H7 (cell line): Measurements from ENCODE around the gene GRIK2. TPM values are rescaled to one million over a fixed set of nuclear protein-coding genes. Genes with fewer than 3 reads are reported as not detected.

Experiments
- DNase-seq: peaks from one replicate; pipeline ENCODE4 v3.0.0; 2012
- H3K27me3 ChIP-seq: 2 replicates; pipeline ENCODE4 v1.6.0; 2011; ENCODE audit warnings: mild to moderate bottlenecking, low read length; ENCODE audit not compliant: control insufficient read depth, insufficient read depth
- H3K36me3 ChIP-seq: replicated peaks from 2 replicates; pipeline ENCODE4 v1.5.1; 2011; ENCODE audit warnings: low read length; ENCODE audit not compliant: control insufficient read depth, insufficient read depth
- H3K4me3 ChIP-seq: 2 replicates; pipeline ENCODE4 v1.5.1; 2011; ENCODE audit warnings: low read depth, mild to moderate bottlenecking, control low read depth, low read length, moderate library complexity; ENCODE audit not compliant: insufficient read depth
- total RNA-seq: library from RNA; depleted of rRNA; stranded (reverse); fragments of >200 nt; shearing (Covaris generic); gene quantifications from 2 replicates; pipeline ENCODE4 v1.2.3, GENCODE V29; 2014

GRIK2 gene
- total RNA-seq, 1 experiment from 2014 or later: 0.76 TPM

DNA sequence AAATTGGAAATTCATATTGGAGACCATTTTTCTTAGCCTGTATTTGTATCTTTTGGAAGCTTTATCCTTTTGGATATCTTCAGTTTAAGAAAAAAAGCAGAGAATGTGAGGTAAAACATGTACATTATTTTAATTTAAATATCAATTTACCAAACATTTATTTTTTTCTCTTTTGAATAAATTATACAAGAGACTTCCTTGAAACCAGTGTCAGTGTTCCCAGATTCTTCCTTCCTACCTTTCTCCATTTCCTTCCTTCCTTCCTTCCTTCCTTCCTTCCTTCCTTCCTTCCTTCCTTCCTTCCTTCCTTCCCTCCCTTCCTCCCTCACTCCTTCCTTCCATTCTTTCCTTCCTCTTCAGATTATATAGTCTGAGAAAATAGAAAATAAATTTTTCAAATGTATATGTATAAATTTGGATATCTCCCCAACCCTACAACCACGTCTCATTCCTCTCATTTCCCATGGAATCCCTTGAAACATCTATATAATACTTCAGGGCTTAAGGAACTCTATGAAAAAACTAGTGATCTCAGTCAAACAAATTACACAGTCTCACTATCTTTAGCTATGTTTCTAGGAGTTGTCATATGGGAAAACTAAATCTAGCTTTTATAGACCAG is 528.4 kb downstream of the GRIK2 start:
- no peak for DNase-seq
- Histone ChIP-seq H3K27me3 (no peaks in the 10 kb centered on the region), H3K36me3 (no peaks in the 10 kb centered on the region), H3K4me3 (no peak overlapping the region)

GRCh38 chr6:101926149-101926925 is 532.8 kb downstream of the GRIK2 start:
- Histone ChIP-seq H3K27me3 (no peaks in the 10 kb centered on the region; the same call in 1 of the 2 replicates), H3K4me3 (no peak overlapping the region), H3K36me3 (no peaks in the 10 kb centered on the region)
- no peak for DNase-seq

DNA sequence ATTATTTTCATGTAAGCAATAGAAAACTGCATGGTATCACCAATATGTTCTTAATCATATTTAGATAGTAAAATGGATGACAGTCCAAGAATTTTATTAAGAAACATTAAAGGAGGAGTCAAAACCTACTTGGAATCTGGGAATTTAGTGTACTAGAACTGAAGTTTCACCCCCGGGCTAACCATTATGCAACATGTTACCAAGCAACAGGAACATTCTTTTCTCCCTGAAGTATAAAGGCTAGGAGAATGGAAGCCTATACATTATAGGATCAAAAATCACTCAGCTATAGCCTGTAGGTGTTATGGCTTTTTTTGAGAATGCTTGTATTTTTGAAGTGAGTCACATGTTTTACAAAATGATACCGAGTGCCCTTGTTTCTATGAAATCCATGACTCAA is 538.3 kb downstream of the GRIK2 start:
- Histone ChIP-seq H3K4me3 (no peak overlapping the region), H3K36me3 (no peaks in the 10 kb centered on the region), H3K27me3 (no peaks in the 10 kb centered on the region; the same call in 1 of the 2 replicates)
- no peak for DNase-seq

- H3K36me3 ChIP-seq: no peaks in the 10 kb centered on the region
- no peak overlapping the region for H3K4me3 ChIP-seq
- H3K27me3 ChIP-seq: no peaks in the 10 kb centered on the region; the same call in 1 of the 2 replicates
- DNase-seq: no peak
These were observed 539.2 kb downstream of the GRIK2 start for GRCh38 chr6:101932704-101933103.

- H3K36me3 ChIP-seq: no peaks in the 10 kb centered on the region
These were observed 542.2 kb downstream of the GRIK2 start for GRCh38 chr6:101935732-101936131.

GRCh38 chr6:101936516-101936915 is 543.0 kb downstream of the GRIK2 start:
- Histone ChIP-seq H3K36me3 (no peaks in the 10 kb centered on the region), H3K4me3 (no peak overlapping the region), H3K27me3 (no peaks in the 10 kb centered on the region)
- no peak for DNase-seq

More at GRCh38 chr6:101935732-101936131, 542.2 kb downstream of the GRIK2 start:
- no peaks in the 10 kb centered on the region for H3K27me3 ChIP-seq
- DNase-seq: no peak
- no peak overlapping the region for H3K4me3 ChIP-seq

DNA sequence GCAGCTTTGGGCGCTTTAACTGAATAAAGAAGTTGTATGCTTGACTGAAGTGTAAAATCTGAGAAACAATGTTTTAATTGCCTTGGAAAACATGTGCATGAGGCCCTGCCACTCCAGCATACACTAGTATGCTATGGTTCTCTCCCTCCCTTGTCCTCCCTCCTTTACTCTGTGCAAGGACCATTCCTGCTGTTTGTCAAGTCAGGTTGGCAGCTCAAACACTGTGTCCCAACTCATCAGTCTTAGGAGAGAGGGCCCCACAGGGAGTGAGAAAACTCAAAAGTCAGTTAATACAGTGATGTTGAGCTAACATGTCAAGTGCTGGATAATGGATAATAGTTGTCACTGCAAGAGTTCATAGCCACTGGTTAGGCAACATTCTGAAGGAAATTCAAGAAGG is 543.6 kb downstream of the GRIK2 start:
- no peak for DNase-seq
- no peaks in the 10 kb centered on the region for H3K27me3 ChIP-seq
- H3K4me3 ChIP-seq: no peak overlapping the region
- no peaks in the 10 kb centered on the region for H3K36me3 ChIP-seq

DNA sequence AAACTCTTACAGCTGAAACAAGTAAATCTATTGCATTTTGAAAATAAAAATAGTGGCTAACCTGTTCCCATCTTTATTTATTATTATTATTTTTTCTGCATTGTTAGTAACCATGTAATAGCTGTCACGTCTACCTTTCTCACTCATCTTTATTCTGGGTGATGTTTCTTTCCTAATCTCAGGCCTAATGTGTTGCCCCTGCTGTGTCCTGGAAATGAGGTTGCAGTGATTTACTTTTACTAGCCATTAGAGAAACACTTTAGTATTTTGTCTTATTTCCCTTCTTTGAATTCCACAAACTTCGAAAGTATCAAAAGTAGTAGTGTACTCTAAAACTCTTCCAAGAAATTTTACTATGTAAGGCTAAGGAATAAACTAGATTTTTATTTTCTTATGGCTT is 546.9 kb downstream of the GRIK2 start:
- no peak for DNase-seq
- H3K36me3 ChIP-seq: no peaks in the 10 kb centered on the region
- H3K27me3 ChIP-seq: no peaks in the 10 kb centered on the region
- no peak overlapping the region for H3K4me3 ChIP-seq

- Histone ChIP-seq H3K4me3 (no peak overlapping the region), H3K27me3 (no peaks in the 10 kb centered on the region)
These were observed 563.5 kb downstream of the GRIK2 start for GRCh38 chr6:101956961-101957360.

DNA sequence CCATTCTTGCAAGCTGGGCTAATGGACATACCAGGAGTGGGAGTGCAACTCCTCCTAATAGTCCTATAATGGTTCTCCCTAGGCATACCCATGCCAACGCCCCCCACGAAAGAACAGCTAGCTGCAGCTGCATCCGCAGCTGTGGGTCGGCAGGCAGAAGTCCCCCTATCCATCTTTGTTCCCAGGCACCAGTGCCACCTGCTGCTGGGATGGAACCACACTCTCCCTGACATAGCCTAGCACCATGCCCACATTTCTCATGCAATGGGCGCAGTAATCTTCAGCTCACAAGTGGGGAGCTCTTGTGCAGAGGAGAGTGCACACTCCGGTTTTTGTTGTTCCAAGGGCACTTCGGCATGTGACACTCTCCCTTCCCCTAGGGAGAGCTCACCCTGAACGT is 567.8 kb downstream of the GRIK2 start:
- no peak for DNase-seq
- H3K4me3 ChIP-seq: no peak overlapping the region
- H3K36me3 ChIP-seq: no peaks in the 10 kb centered on the region
- no peaks in the 10 kb centered on the region for H3K27me3 ChIP-seq

More at GRCh38 chr6:101956961-101957360, 563.5 kb downstream of the GRIK2 start:
- DNase-seq: no peak
- H3K36me3 ChIP-seq: no peaks in the 10 kb centered on the region

DNA sequence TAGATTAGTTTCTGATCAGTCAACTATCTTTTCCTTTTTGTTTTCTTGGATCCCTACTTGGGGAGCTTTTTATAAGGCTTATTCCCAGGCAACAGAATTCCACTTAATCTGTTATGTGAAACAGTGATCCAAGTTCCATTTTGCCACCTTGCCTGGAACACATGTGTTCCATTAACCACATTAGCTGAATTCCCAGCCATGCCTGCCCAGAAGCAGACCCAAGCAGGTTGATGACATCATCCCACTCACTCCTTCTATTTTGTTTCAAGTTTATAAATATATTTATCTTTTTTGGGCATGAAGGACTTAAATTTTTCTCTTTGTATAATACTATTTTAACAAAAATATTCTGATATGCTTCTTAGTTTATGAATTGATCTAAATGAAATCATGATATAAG is 587.4 kb downstream of the GRIK2 start:
- DNase-seq: no peak
- no peaks in the 10 kb centered on the region for H3K27me3 ChIP-seq
- no peak overlapping the region for H3K4me3 ChIP-seq
- no peaks in the 10 kb centered on the region for H3K36me3 ChIP-seq

GRCh38 chr6:101986476-101986875 is 593.0 kb downstream of the GRIK2 start:
- DNase-seq: no peak
- Histone ChIP-seq H3K4me3 (no peak overlapping the region), H3K36me3 (no peaks in the 10 kb centered on the region), H3K27me3 (no peaks in the 10 kb centered on the region)

DNA sequence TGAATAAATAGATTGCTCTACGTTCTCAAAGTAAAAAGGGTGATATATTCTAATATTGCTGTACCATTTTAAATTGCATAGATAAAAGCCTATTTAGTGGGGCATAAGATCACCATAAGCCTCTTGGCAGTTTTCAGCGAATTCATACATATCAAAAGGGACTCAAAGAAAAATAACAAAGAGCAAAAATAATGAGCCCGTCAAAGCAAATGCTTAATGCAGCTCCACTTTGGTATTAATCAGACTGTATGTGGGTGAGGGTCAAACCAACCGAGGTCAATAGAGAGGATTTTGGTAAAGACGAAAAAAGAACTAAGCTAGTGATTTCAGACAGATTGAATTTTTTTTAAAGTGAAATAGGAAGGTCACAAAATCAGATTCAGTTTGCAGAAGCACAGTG is 598.8 kb downstream of the GRIK2 start:
- Histone ChIP-seq H3K27me3 (no peaks in the 10 kb centered on the region), H3K36me3 (no peaks in the 10 kb centered on the region), H3K4me3 (no peak overlapping the region)
- DNase-seq: no peak

DNA sequence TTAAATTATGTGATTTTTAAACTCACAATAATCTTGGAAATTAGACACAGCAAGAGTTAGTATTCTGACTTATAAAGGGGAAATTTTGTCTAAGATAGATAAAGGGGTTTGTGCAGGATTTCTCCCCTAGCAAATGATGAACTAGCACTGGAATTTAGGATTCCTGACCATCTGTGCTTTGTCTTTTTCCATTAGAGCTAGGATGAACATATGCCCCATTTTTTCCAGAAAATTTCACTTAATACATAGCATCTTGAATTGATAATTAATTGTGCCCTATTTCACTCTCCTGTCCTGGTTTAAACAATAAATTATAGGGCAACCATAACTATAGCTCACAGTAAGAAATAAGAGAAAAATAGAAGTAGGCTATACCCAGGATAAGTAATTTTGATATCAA is 601.0 kb downstream of the GRIK2 start:
- Histone ChIP-seq H3K27me3 (no peaks in the 10 kb centered on the region), H3K4me3 (no peak overlapping the region), H3K36me3 (no peaks in the 10 kb centered on the region)
- DNase-seq: no peak

GRCh38 chr6:102015431-102015830 is 621.9 kb downstream of the GRIK2 start:
- no peak for DNase-seq
- H3K4me3 ChIP-seq: no peak overlapping the region
- H3K27me3 ChIP-seq: no peaks in the 10 kb centered on the region
- H3K36me3 ChIP-seq: no peaks in the 10 kb centered on the region
